Measurements from ENCODE around the gene PTH2. TPM values are rescaled to one million over a fixed set of nuclear protein-coding genes. Genes with fewer than 3 reads are reported as not detected.

The PTH2 gene
- total RNA-seq, 1 experiment from 2014 or later, result not detected

DNA sequence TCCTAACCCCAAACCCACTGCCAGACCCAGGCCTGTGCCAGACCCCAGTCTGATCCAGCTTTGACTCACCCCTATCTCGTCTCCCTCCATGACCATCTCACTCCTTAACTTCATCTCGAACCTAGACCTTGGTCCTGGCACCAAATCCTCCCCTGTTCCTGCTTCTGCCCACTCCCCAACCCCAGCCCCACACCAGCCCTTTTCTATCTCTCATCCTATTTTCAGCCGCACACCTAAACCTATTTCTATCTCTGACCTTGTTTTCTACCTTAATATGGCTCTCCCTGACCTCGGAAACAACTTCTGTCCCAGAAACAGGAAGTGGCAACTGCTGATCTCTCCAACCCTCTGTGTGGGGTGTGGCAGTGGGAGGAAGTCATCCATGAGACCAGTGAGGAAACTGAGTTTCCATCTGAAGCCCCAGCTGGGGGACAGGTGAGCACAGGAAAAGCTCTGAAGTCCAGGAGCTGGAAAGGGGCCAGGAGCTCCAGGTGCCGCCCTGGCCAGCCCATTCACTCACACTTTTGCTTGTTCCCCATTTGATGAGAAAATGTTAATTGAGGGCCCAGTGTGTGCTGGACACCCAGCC is 13.7 kb downstream of the PTH2 start:
- no peak overlapping the region for H3K4me3 ChIP-seq
- H3K9me2 ChIP-seq (ENCODE audit: insufficient read depth), result no peaks in the 10 kb centered on the region
- no peaks in the 10 kb centered on the region for H3K9me3 ChIP-seq (ENCODE audit: insufficient read depth, low read depth)
- H3K79me2 ChIP-seq (ENCODE audit: low read depth), result no peaks in the 10 kb centered on the region
- H4K20me1 ChIP-seq (ENCODE audit: insufficient read depth), result no peaks in the 10 kb centered on the region
- no peak for DNase-seq
- peaks cover 2% of the 10 kb centered on the region; the same call in 1 of the 2 replicates for H3K27me3 ChIP-seq (ENCODE audit: insufficient read depth, low read depth)
- TF ChIP-seq EZH2 (IDR thresholded peaks at IDR 0.05; ENCODE audit: low read depth), result no peak
- TF ChIP-seq, protein P1, sequence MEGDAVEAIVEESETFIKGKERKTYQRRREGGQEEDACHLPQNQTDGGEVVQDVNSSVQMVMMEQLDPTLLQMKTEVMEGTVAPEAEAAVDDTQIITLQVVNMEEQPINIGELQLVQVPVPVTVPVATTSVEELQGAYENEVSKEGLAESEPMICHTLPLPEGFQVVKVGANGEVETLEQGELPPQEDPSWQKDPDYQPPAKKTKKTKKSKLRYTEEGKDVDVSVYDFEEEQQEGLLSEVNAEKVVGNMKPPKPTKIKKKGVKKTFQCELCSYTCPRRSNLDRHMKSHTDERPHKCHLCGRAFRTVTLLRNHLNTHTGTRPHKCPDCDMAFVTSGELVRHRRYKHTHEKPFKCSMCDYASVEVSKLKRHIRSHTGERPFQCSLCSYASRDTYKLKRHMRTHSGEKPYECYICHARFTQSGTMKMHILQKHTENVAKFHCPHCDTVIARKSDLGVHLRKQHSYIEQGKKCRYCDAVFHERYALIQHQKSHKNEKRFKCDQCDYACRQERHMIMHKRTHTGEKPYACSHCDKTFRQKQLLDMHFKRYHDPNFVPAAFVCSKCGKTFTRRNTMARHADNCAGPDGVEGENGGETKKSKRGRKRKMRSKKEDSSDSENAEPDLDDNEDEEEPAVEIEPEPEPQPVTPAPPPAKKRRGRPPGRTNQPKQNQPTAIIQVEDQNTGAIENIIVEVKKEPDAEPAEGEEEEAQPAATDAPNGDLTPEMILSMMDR (conservative IDR thresholded peaks at IDR 0.05), result no peak
- H3K36me3 ChIP-seq (ENCODE audit: low read depth), result no peaks in the 10 kb centered on the region
- no peaks in the 10 kb centered on the region for H3K4me1 ChIP-seq (replicated peaks; ENCODE audit: insufficient read depth)
- intact Hi-C loops (cut with micrococcal nuclease; ENCODE audit: unreplicated experiment), result no loop called here
- H3K27ac ChIP-seq, result no peak overlapping the region
- H2AFZ ChIP-seq, result no peak overlapping the region
- H3F3A ChIP-seq (ENCODE audit: insufficient read depth, low read depth), result no peaks in the 10 kb centered on the region
- ChIA-PET POLR2A (ENCODE audit: unreplicated experiment) (interaction anchor here (0.6 kb wide), 1 partner anchor 33 kb away, joined by 3 read pairs; no protein-coding TSS in a partner anchor), CTCF (no interaction called here)
- no peak overlapping the region for H3K4me2 ChIP-seq
- BruUV-seq (replicated peaks), result no TSS peak

GRCh38 chr19:49408816-49409440 is 14.3 kb downstream of the PTH2 start:
- Histone ChIP-seq H3K4me3 (no peak overlapping the region), H3K4me2 (no peak overlapping the region), H3K27me3 (ENCODE audit: insufficient read depth, low read depth) (no peaks in the 10 kb centered on the region), H3F3A (ENCODE audit: insufficient read depth, low read depth) (peaks cover 5% of the 10 kb centered on the region; the same call in 1 of the 2 replicates), H3K4me1 (replicated peaks; ENCODE audit: insufficient read depth) (peaks cover 2% of the 10 kb centered on the region), H4K20me1 (ENCODE audit: insufficient read depth) (no peaks in the 10 kb centered on the region), H3K9me3 (ENCODE audit: insufficient read depth, low read depth) (no peaks in the 10 kb centered on the region), H3K27ac (no peak overlapping the region), H3K79me2 (ENCODE audit: low read depth) (no peaks in the 10 kb centered on the region), H3K36me3 (ENCODE audit: low read depth) (no peaks in the 10 kb centered on the region), H2AFZ (peak overlapping the region; percentile 29; the same call in 1 of the 2 replicates), H3K9me2 (ENCODE audit: insufficient read depth) (no peaks in the 10 kb centered on the region)
- BruUV-seq (replicated peaks), result no TSS peak
- TF ChIP-seq, protein P1 (conservative IDR thresholded peaks at IDR 0.05), result no peak
- TF ChIP-seq EZH2 (IDR thresholded peaks at IDR 0.05; ENCODE audit: low read depth), result no peak
- ChIA-PET POLR2A (ENCODE audit: unreplicated experiment) (no interaction called here), CTCF (no interaction called here)
- DNase-seq, result no peak
- intact Hi-C loops (cut with micrococcal nuclease; ENCODE audit: unreplicated experiment), result no loop called here

GRCh38 chr19:49407482-49408015 is 15.7 kb downstream of the PTH2 start:
- H3K4me2 ChIP-seq, result no peak overlapping the region
- H3K27ac ChIP-seq, result no peak overlapping the region
- no TSS peak for BruUV-seq (replicated peaks)
- intact Hi-C loops (cut with micrococcal nuclease; ENCODE audit: unreplicated experiment), result no loop called here
- no peaks in the 10 kb centered on the region for H3K79me2 ChIP-seq (ENCODE audit: low read depth)
- POLR2A ChIA-PET (ENCODE audit: unreplicated experiment), result no interaction called here
- H4K20me1 ChIP-seq (ENCODE audit: insufficient read depth), result no peaks in the 10 kb centered on the region
- TF ChIP-seq, protein P1 (conservative IDR thresholded peaks at IDR 0.05), result no peak
- TF ChIP-seq EZH2 (IDR thresholded peaks at IDR 0.05; ENCODE audit: low read depth), result no peak
- no peaks in the 10 kb centered on the region for H3K9me2 ChIP-seq (ENCODE audit: insufficient read depth)
- H3K36me3 ChIP-seq (ENCODE audit: low read depth), result no peaks in the 10 kb centered on the region
- peaks cover 9% of the 10 kb centered on the region for H3K4me1 ChIP-seq (replicated peaks; ENCODE audit: insufficient read depth)
- H3F3A ChIP-seq (ENCODE audit: insufficient read depth, low read depth), result peaks cover 12% of the 10 kb centered on the region
- no peaks in the 10 kb centered on the region for H3K27me3 ChIP-seq (ENCODE audit: insufficient read depth, low read depth)
- CTCF ChIA-PET, result no interaction called here
- no peak for DNase-seq
- no peak overlapping the region for H3K4me3 ChIP-seq
- H2AFZ ChIP-seq, result no peak overlapping the region
- H3K9me3 ChIP-seq (ENCODE audit: insufficient read depth, low read depth), result no peaks in the 10 kb centered on the region
